SK-N-MC (cell line): ENCODE measurements around the gene LIME1.

Source experiments
- DNase-seq: peaks from one replicate; pipeline ENCODE4 v3.0.0-alpha.2; 2011; ENCODE audit warnings: low read depth, low spot score
- H3K27ac ChIP-seq: fragments of 200-600 bp; sonication (generic); 2 replicates; pipeline ENCODE4 v1.5.1; 2016; ENCODE audit warnings: mixed run types
- H3K36me3 ChIP-seq: fragments of 200-600 bp; sonication (generic); 2 replicates; pipeline ENCODE4 v1.6.1; 2017; ENCODE audit warnings: antibody characterized with exemption, low read length, mixed read lengths; ENCODE audit not compliant: insufficient read depth
- H3K4me3 ChIP-seq: fragments of 200-600 bp; sonication (generic); 2 replicates; pipeline ENCODE4 v1.5.1; 2016
- H3K9ac ChIP-seq: fragments of 200-600 bp; sonication (generic); 2 replicates; pipeline ENCODE4 v1.8.0; 2017; ENCODE audit warnings: mixed run types, mixed read lengths; ENCODE audit not compliant: insufficient read length
- H3K9me3 ChIP-seq: fragments of 200-600 bp; sonication (generic); 2 replicates; pipeline ENCODE4 v1.6.1; 2017; ENCODE audit warnings: low read depth, mild to moderate bottlenecking, antibody characterized with exemption, low read length, moderate library complexity, mixed read lengths
- EZH2 ChIP-seq: fragments of 200-600 bp; sonication (generic); IDR thresholded peaks from one replicate; pipeline ENCODE4 v1.6.1; 2017; ENCODE audit warnings: antibody characterized with exemption
- FOXP2 ChIP-seq: optimal IDR thresholded peaks from 2 replicates; pipeline ENCODE3; 2011; ENCODE audit warnings: mild to moderate bottlenecking, moderate library complexity; ENCODE audit not compliant: insufficient read depth; ENCODE audit errors: extremely low read length, control extremely low read depth
- POLR2AphosphoS5 ChIP-seq: IDR thresholded peaks from 2 replicates; pipeline ENCODE4 v1.6.1; 2012; ENCODE audit warnings: mild to moderate bottlenecking, low read depth, low read length, borderline replicate concordance

Gene LIME1

DNA sequence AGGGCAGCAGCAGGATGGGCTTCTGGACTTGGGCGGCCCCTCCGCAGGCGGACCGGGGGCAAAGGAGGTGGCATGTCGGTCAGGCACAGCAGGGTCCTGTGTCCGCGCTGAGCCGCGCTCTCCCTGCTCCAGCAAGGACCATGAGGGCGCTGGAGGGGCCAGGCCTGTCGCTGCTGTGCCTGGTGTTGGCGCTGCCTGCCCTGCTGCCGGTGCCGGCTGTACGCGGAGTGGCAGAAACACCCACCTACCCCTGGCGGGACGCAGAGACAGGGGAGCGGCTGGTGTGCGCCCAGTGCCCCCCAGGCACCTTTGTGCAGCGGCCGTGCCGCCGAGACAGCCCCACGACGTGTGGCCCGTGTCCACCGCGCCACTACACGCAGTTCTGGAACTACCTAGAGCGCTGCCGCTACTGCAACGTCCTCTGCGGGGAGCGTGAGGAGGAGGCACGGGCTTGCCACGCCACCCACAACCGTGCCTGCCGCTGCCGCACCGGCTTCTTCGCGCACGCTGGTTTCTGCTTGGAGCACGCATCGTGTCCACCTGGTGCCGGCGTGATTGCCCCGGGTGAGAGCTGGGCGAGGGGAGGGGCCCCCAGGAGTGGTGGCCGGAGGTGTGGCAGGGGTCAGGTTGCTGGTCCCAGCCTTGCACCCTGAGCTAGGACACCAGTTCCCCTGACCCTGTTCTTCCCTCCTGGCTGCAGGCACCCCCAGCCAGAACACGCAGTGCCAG lies 39.7 kb upstream of the LIME1 start, which contains the start of gene TNFRSF6B:
Gene TNFRSF6B, plus strand, starts transcription at position 25 of the 729 bp plus-strand sequence. Its CDS starts 116 bp downstream, at position 141.
- no peaks in the 10 kb centered on the region for H3K36me3 ChIP-seq
- no peak within 1 kb of the TSS for H3K4me3 ChIP-seq
- H3K9me3 ChIP-seq: no peaks in the 10 kb centered on the region
- no peak for TF ChIP-seq EZH2
- TF ChIP-seq POLR2AphosphoS5: no peak
- TF ChIP-seq FOXP2: no peak
- no peak within 1 kb of the TSS for H3K27ac ChIP-seq
- DNase-seq: no peak
- no peak within 1 kb of the TSS for H3K9ac ChIP-seq

DNA sequence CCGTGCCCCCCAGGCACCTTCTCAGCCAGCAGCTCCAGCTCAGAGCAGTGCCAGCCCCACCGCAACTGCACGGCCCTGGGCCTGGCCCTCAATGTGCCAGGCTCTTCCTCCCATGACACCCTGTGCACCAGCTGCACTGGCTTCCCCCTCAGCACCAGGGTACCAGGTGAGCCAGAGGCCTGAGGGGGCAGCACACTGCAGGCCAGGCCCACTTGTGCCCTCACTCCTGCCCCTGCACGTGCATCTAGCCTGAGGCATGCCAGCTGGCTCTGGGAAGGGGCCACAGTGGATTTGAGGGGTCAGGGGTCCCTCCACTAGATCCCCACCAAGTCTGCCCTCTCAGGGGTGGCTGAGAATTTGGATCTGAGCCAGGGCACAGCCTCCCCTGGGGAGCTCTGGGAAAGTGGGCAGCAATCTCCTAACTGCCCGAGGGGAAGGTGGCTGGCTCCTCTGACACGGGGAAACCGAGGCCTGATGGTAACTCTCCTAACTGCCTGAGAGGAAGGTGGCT lies 39.1 kb upstream of the LIME1 start:
- no peak overlapping the region for H3K9ac ChIP-seq

GRCh38 chr20:63697868-63698545 lies 38.5 kb upstream of the LIME1 start:
- no peak overlapping the region for H3K9ac ChIP-seq
- no peak for DNase-seq
- H3K27ac ChIP-seq: no peak overlapping the region
- no peaks in the 10 kb centered on the region for H3K9me3 ChIP-seq
- no peak overlapping the region for H3K4me3 ChIP-seq
- TF ChIP-seq POLR2AphosphoS5: no peak
- no peak for TF ChIP-seq FOXP2
- no peak for TF ChIP-seq EZH2
- no peaks in the 10 kb centered on the region for H3K36me3 ChIP-seq

More for the DNA sequence above, 39.1 kb upstream of the LIME1 start:
- no peaks in the 10 kb centered on the region for H3K9me3 ChIP-seq
- TF ChIP-seq POLR2AphosphoS5 (no peak), EZH2 (no peak), FOXP2 (no peak)
- H3K4me3 ChIP-seq: no peak overlapping the region
- DNase-seq: no peak
- no peak overlapping the region for H3K27ac ChIP-seq
- no peaks in the 10 kb centered on the region for H3K36me3 ChIP-seq

DNA sequence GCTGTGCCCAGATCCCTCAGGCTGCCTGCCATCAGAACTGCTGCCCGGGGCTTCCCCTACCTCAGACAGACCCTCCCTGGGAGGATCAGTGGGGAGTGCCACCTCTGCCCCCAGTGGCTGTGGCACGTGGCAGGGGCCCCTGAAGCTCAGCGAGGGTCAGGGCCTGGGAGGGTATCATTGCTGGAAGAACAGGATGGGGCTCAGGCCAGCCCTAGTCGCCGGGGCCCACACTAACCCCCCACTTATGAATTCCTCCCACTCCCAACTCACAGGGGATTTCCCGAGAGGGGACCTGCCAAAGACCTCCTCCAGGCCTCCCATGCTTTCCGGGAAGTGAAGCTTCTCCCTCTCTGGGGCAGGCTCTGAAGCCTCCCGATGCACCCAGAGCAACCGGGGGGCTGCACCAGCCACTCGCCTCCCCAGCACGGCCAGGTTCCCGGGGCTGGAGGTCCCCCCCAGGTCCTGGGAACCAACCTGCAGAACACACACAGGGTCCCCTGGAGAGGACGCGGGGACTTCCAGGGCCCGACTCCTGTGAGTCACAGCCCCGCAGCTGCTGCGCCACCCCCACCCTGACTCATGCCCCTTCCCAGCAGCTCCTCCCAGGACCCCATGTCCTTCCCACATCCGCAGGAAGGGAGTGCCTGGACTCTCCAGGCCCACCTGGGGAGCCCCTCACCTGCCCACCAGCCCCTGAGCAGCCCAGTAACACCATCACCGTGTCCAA lies 37.6 kb upstream of the LIME1 start:
- H3K27ac ChIP-seq: no peak overlapping the region
- H3K9ac ChIP-seq: no peak overlapping the region
- no peak overlapping the region for H3K4me3 ChIP-seq
- TF ChIP-seq POLR2AphosphoS5: peak; percentile 40; the same call in 1 of the 2 replicates
- no peak for TF ChIP-seq FOXP2
- no peaks in the 10 kb centered on the region for H3K9me3 ChIP-seq
- no peaks in the 10 kb centered on the region for H3K36me3 ChIP-seq
- DNase-seq: no peak

- no peak overlapping the region for H3K9ac ChIP-seq
- H3K27ac ChIP-seq: no peak overlapping the region
- no peaks in the 10 kb centered on the region for H3K9me3 ChIP-seq
- no peak for DNase-seq
- H3K4me3 ChIP-seq: no peak overlapping the region
- H3K36me3 ChIP-seq: no peaks in the 10 kb centered on the region
- no peak for TF ChIP-seq FOXP2
- no peak for TF ChIP-seq EZH2
- TF ChIP-seq POLR2AphosphoS5: 0 out of 2 replicates have a peak, but pooled peaks have one; percentile 4
Observed at GRCh38 chr20:63699466-63700198, 36.8 kb upstream of the LIME1 start.

- Histone ChIP-seq H3K4me3 (no peak overlapping the region), H3K9me3 (no peaks in the 10 kb centered on the region), H3K36me3 (no peaks in the 10 kb centered on the region; the same call in 1 of the 2 replicates), H3K27ac (no peak overlapping the region), H3K9ac (no peak overlapping the region)
- no peak for DNase-seq
- no peak for TF ChIP-seq POLR2AphosphoS5
- TF ChIP-seq FOXP2: no peak
- TF ChIP-seq EZH2: no peak
Observed at GRCh38 chr20:63700199-63701050, 36.0 kb upstream of the LIME1 start.

GRCh38 chr20:63701051-63701328 lies 35.5 kb upstream of the LIME1 start:
- Histone ChIP-seq H3K9me3 (no peaks in the 10 kb centered on the region), H3K9ac (no peak overlapping the region), H3K36me3 (peaks cover 5% of the 10 kb centered on the region; the same call in 1 of the 2 replicates), H3K4me3 (no peak overlapping the region), H3K27ac (no peak overlapping the region)
- no peak for DNase-seq
- TF ChIP-seq POLR2AphosphoS5: no peak
- no peak for TF ChIP-seq EZH2
- no peak for TF ChIP-seq FOXP2
